ENCODE results near the gene AQR. TPM values are rescaled to one million over a fixed set of nuclear protein-coding genes. Genes with fewer than 3 reads are reported as not detected.
A peak's percentile ranks its signal among the peaks of the same experiment; 100 is the strongest.

AQR gene
- total and polyA plus RNA-seq, 2 of the 4 experiments (the other 2 are of a cell fraction): 17.9 to 29.6 TPM

DNA sequence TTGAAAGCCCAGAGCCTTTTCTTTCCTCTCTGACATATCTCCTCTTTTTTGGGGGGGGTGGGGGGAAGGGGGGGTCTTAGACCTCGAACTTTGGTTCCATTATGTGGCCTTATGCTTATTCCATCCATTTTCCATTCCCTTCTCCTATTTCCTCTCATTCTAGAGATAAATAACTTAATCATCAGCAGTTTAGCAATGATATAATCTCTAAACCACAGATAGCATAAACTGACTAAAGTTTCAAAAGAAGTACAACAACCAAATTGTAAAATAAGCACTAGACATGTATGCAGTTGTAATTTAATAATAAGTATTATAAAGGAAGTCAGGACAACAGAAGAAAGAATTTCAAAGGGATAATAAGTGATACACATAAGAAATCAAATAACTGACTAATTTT lies 64.5 kb downstream of the AQR start:
- Histone ChIP-seq H3K23ac (ENCODE audit: low read depth, low read length) (no peak overlapping the region), H2BK20ac (ENCODE audit: low read depth, low read length) (no peak overlapping the region), H3K27me3 (ENCODE audit: control insufficient read depth, insufficient read depth, low read length) (no peaks in the 10 kb centered on the region), H3K27ac (ENCODE audit: insufficient read depth, low read length) (no peak overlapping the region), H4K8ac (ENCODE audit: low read depth in 2 of 2, low read length in 2 of 2) (no peak overlapping the region), H3K14ac (replicated peaks; ENCODE audit: low read depth, low read length) (no peak overlapping the region), H4K91ac (ENCODE audit: insufficient read depth, low read depth, low read length) (no peak overlapping the region), H4K20me1 (ENCODE audit: insufficient read depth, low read length) (no peaks in the 10 kb centered on the region), H2BK120ac (ENCODE audit: low read depth, low read length) (no peak overlapping the region), H3K4me3 (ENCODE audit: insufficient read depth, low read depth, low read length) (no peak overlapping the region), H3K9me3 (ENCODE audit: control insufficient read depth, insufficient read depth, low read length) (no peaks in the 10 kb centered on the region), H2AK9ac (replicated peaks; ENCODE audit: low read depth, low read length, poor library complexity) (no peak overlapping the region), H4K5ac (ENCODE audit: low read depth, low read length) (no peak overlapping the region), H2BK5ac (ENCODE audit: low read depth, low read length, poor library complexity, severe bottlenecking) (peak overlapping the region; percentile 41), H3K56ac (ENCODE audit: extremely low read depth, insufficient read depth, low read length) (no peak overlapping the region), H2BK15ac (ENCODE audit: low read depth, low read length) (no peak overlapping the region), H3K4ac (ENCODE audit: low read depth, low read length) (no peak overlapping the region), H3K18ac (ENCODE audit: low read depth, low read length) (no peak overlapping the region), H3K9ac (ENCODE audit: low read depth, low read length) (no peak overlapping the region), H3K9me1 (ENCODE audit: insufficient read depth, low read length) (no peaks in the 10 kb centered on the region), H2AK5ac (ENCODE audit: low read depth, low read length) (no peak overlapping the region), H3K79me1 (ENCODE audit: low read depth in 1 of 2, low read length in 2 of 2) (no peaks in the 10 kb centered on the region; a peak in 1 of 4 replicates), H3K36me3 (ENCODE audit: control insufficient read depth, insufficient read depth, low read length) (peaks cover 15% of the 10 kb centered on the region), H3K4me2 (ENCODE audit: low read depth, low read length) (no peak overlapping the region), H2AFZ (replicated peaks; ENCODE audit: low read length, poor library complexity) (no peak overlapping the region), H3K4me1 (ENCODE audit: control insufficient read depth, insufficient read depth, low read length) (0 out of 2 replicates have a peak, but pooled peaks cover 2% of the 10 kb centered on the region)
- CTCF ChIA-PET: no interaction called here
- ATAC-seq (ENCODE audit: low read depth) (peak; percentile 51), DNase-seq (peak; percentile 18)
- BruUV-seq (replicated peaks): no TSS peak
- POLR2A ChIA-PET (ENCODE audit: unreplicated experiment): no interaction called here
- TF ChIP-seq, protein P1, sequence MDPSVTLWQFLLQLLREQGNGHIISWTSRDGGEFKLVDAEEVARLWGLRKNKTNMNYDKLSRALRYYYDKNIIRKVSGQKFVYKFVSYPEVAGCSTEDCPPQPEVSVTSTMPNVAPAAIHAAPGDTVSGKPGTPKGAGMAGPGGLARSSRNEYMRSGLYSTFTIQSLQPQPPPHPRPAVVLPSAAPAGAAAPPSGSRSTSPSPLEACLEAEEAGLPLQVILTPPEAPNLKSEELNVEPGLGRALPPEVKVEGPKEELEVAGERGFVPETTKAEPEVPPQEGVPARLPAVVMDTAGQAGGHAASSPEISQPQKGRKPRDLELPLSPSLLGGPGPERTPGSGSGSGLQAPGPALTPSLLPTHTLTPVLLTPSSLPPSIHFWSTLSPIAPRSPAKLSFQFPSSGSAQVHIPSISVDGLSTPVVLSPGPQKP (IDR thresholded peaks at IDR 0.05; ENCODE audit: borderline replicate concordance, low read depth, low read length): no peak
- TF ChIP-seq MXI1 (IDR thresholded peaks at IDR 0.05; ENCODE audit: borderline replicate concordance, low read depth, low read length) (no peak), RCOR1 (IDR thresholded peaks at IDR 0.05; ENCODE audit: insufficient replicate concordance, low read length) (no peak), FOS (IDR thresholded peaks at IDR 0.05; ENCODE audit: low read depth, low read length) (no peak), MAZ (IDR thresholded peaks at IDR 0.05; ENCODE audit: borderline replicate concordance, low read depth, low read length) (no peak), NFE2L2 (IDR thresholded peaks at IDR 0.05; ENCODE audit: low read depth, low read length) (no peak), MAFK (IDR thresholded peaks at IDR 0.05; ENCODE audit: low read depth, low read length) (no peak), RFX5 (IDR thresholded peaks at IDR 0.05; ENCODE audit: low read depth, low read length) (no peak), BHLHE40 (IDR thresholded peaks at IDR 0.05; ENCODE audit: low read depth, low read length) (no peak), CHD1 (IDR thresholded peaks at IDR 0.05; ENCODE audit: low read depth, low read length) (no peak), RAD21 (IDR thresholded peaks at IDR 0.05; ENCODE audit: low read length) (no peak), CEBPB (IDR thresholded peaks at IDR 0.05; ENCODE audit: low read depth, low read length) (no peak), POLR2A (IDR thresholded peaks at IDR 0.05; ENCODE audit: low read depth, low read length) (no peak), SMC3 (IDR thresholded peaks at IDR 0.05; ENCODE audit: low read depth, low read length) (no peak)
- TF ChIP-seq, protein P2, sequence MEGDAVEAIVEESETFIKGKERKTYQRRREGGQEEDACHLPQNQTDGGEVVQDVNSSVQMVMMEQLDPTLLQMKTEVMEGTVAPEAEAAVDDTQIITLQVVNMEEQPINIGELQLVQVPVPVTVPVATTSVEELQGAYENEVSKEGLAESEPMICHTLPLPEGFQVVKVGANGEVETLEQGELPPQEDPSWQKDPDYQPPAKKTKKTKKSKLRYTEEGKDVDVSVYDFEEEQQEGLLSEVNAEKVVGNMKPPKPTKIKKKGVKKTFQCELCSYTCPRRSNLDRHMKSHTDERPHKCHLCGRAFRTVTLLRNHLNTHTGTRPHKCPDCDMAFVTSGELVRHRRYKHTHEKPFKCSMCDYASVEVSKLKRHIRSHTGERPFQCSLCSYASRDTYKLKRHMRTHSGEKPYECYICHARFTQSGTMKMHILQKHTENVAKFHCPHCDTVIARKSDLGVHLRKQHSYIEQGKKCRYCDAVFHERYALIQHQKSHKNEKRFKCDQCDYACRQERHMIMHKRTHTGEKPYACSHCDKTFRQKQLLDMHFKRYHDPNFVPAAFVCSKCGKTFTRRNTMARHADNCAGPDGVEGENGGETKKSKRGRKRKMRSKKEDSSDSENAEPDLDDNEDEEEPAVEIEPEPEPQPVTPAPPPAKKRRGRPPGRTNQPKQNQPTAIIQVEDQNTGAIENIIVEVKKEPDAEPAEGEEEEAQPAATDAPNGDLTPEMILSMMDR (conservative IDR thresholded peaks at IDR 0.05; ENCODE audit: low read depth, low read length): no peak
- TF ChIP-seq, protein P3, sequence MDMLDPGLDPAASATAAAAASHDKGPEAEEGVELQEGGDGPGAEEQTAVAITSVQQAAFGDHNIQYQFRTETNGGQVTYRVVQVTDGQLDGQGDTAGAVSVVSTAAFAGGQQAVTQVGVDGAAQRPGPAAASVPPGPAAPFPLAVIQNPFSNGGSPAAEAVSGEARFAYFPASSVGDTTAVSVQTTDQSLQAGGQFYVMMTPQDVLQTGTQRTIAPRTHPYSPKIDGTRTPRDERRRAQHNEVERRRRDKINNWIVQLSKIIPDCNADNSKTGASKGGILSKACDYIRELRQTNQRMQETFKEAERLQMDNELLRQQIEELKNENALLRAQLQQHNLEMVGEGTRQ (IDR thresholded peaks at IDR 0.05; ENCODE audit: low read depth, low read length): no peak
- no CpG with 5 or more reads among the region's 1 CpG for WGBS, 2 experiments (ENCODE audit: extremely low coverage in 2 of 2, insufficient read length in 1 of 2)
- in situ Hi-C loops (cut with MboI; ENCODE audit: low sequenced_read_pairs): no loop called here
- intact Hi-C loops (cut with micrococcal nuclease): no loop called here
- dilution Hi-C loops (cut with HindIII; ENCODE audit: low sequenced_read_pairs, unreplicated experiment): no loop called here

Measured in IMR-90 (cell line).